Stimulated activated CD4-positive, alpha-beta T cell treated with anti-CD3 and anti-CD28 coated beads, Interleukin-4, amount 100 ng/mL, for 4 hours (primary cell): Measurements from ENCODE around the gene PHKB.
"Not testable (repeated sequence)": the region's sequence is repeated elsewhere in the genome, so short reads cannot be mapped to it uniquely, and the experiment has no call there.

Experiments used
- DNase-seq, 2 experiments: peaks; one replicate each; pipeline ENCODE4 v3.0.0-alpha.2; 2020

The PHKB gene

GRCh38 chr16:47511882-47512281, 50.8 kb downstream of the PHKB start:
- DNase-seq = no peak

GRCh38 chr16:47519037-47519436, 57.9 kb downstream of the PHKB start:
- no peak for DNase-seq

GRCh38 chr16:47519546-47519945, 58.4 kb downstream of the PHKB start:
- DNase-seq = no peak

- DNase-seq = no peak
Measured at GRCh38 chr16:47519996-47520679, 59.0 kb downstream of the PHKB start.

GRCh38 chr16:47523342-47524006, 62.3 kb downstream of the PHKB start:
- DNase-seq = no peak

GRCh38 chr16:47524007-47524405, 62.9 kb downstream of the PHKB start:
- no peak for DNase-seq

- no peak for DNase-seq
Measured at GRCh38 chr16:47528431-47528830, 67.3 kb downstream of the PHKB start.

- no peak for DNase-seq
Measured at GRCh38 chr16:47533744-47534292, 72.7 kb downstream of the PHKB start.

GRCh38 chr16:47538472-47538871, 77.3 kb downstream of the PHKB start:
- DNase-seq = no peak

- DNase-seq = not testable (repeated sequence)
Measured at GRCh38 chr16:47539707-47540670, 78.9 kb downstream of the PHKB start.

GRCh38 chr16:47541135-47541534, 80.0 kb downstream of the PHKB start:
- not testable (repeated sequence) for DNase-seq

- DNase-seq = not testable (repeated sequence)
Measured at GRCh38 chr16:47544255-47544654, 83.1 kb downstream of the PHKB start.

GRCh38 chr16:47551185-47551584, 90.1 kb downstream of the PHKB start:
- not testable (repeated sequence) for DNase-seq

GRCh38 chr16:47551767-47552166, 90.6 kb downstream of the PHKB start:
- not testable (repeated sequence) for DNase-seq

GRCh38 chr16:47553853-47554564, 92.9 kb downstream of the PHKB start:
- no peak for DNase-seq

- DNase-seq = not testable (repeated sequence)
Measured at GRCh38 chr16:47554587-47554986, 93.5 kb downstream of the PHKB start.

- DNase-seq = no peak
Measured at GRCh38 chr16:47561286-47561685, 100.2 kb downstream of the PHKB start.

GRCh38 chr16:47562366-47562765, 101.2 kb downstream of the PHKB start:
- DNase-seq = no peak

GRCh38 chr16:47565454-47565853, 104.3 kb downstream of the PHKB start:
- DNase-seq = peak in 1 of 2 experiments; percentile 3

GRCh38 chr16:47567321-47567720, 106.2 kb downstream of the PHKB start:
- no peak for DNase-seq

- no peak for DNase-seq
Measured at GRCh38 chr16:47568351-47568750, 107.2 kb downstream of the PHKB start.

- no peak for DNase-seq
Measured at GRCh38 chr16:47571049-47571448, 109.9 kb downstream of the PHKB start.
